HUES64 (cell line): ENCODE results near the gene SIGLEC1. TPM values are rescaled to one million over a fixed set of nuclear protein-coding genes. Genes with fewer than 3 reads are reported as not detected.

Experiments used
- H3K27ac ChIP-seq: 2 replicates; pipeline ENCODE4 v1.7.0; 2013; ENCODE audit warnings: low read depth, low read length, inconsistent platforms
- H3K27me3 ChIP-seq: 2 replicates; pipeline ENCODE4 v1.6.1; 2013; ENCODE audit warnings: mild to moderate bottlenecking, low read length; ENCODE audit not compliant: insufficient read depth
- H3K36me3 ChIP-seq: 2 replicates; pipeline ENCODE4 v1.6.1; 2013; ENCODE audit warnings: mild to moderate bottlenecking, low read length; ENCODE audit not compliant: insufficient read depth
- H3K4me1 ChIP-seq: 2 replicates; pipeline ENCODE4 v1.6.1; 2013; ENCODE audit warnings: mild to moderate bottlenecking, low read length, moderate library complexity; ENCODE audit not compliant: insufficient read depth
- H3K4me3 ChIP-seq: 2 replicates; pipeline ENCODE4 v1.5.1; 2013; ENCODE audit warnings: mild to moderate bottlenecking, low read length, moderate library complexity
- H3K9ac ChIP-seq: 2 replicates; pipeline ENCODE4 v1.6.1; 2013; ENCODE audit warnings: mild to moderate bottlenecking, low read depth, low read length
- H3K9me3 ChIP-seq: 2 replicates; pipeline ENCODE4 v1.6.1; 2013; ENCODE audit warnings: low read depth, low read length; ENCODE audit not compliant: insufficient read depth
- WGBS: fragments of 150-250, 120-280 bp; methylation state at CpG from one replicate; pipeline ENCODE4 v1.1.7; 2013; ENCODE audit warnings: missing lambda C conversion rate; 5-methylcytosine and 5-hydroxymethylcytosine counted together
- polyA plus RNA-seq, 2 experiments: library from polyadenylated mRNA; stranded (reverse); fragments of 50-300 nt; gene quantifications; one replicate each; pipeline ENCODE4 v1.2.3, GENCODE V29; 2013

The SIGLEC1 gene
- not detected for polyA plus RNA-seq (2013, experiment 1 of 2)
- not detected for polyA plus RNA-seq (2013, experiment 2 of 2)

- Histone ChIP-seq H3K4me3 (no peak within 1 kb of the TSS), H3K27me3 (no peaks in the 10 kb centered on the region), H3K27ac (no peak within 1 kb of the TSS), H3K4me1 (no peaks in the 10 kb centered on the region), H3K36me3 (no peaks in the 10 kb centered on the region), H3K9ac (no peak within 1 kb of the TSS), H3K9me3 (no peaks in the 10 kb centered on the region)
- WGBS: 93% methylated on average over 15 of the region's 15 CpGs
These were observed at the start of gene SIGLEC1 for GRCh38 chr20:3712279-3712873. Gene SIGLEC1, minus strand, starts transcription at chr20:3712600. Its CDS starts 5,472 bp downstream, at chr20:3707128.

- H3K36me3 ChIP-seq: peaks cover 31% of the 10 kb centered on the region
- H3K27me3 ChIP-seq: no peaks in the 10 kb centered on the region
- 83% methylated on average over 10 of the region's 10 CpGs for WGBS
- no peak overlapping the region for H3K4me3 ChIP-seq
- no peak overlapping the region; the same call in 1 of the 2 replicates for H3K9ac ChIP-seq
- no peaks in the 10 kb centered on the region for H3K4me1 ChIP-seq
- H3K27ac ChIP-seq: no peak overlapping the region
- H3K9me3 ChIP-seq: no peaks in the 10 kb centered on the region
These were observed 48.4 kb upstream of the SIGLEC1 start for GRCh38 chr20:3760655-3761348.

DNA sequence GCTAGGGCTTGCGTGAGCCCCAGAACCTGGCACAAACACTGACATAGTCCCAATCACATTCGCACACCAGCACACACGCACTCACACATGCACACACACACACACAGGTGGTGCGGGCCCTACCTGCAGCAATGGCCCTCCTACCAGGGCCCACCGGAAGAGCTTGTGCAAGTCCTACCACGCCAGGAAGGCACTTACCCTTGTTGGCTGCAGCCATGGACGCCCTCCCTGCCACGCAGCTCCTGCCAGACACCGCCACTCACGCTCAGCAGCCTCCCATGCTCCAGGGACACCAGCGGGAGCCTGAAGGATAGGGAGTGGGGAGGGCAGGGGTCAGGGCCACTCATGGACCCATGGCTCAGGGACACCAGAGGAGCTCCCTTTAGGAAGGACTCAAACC is 47.5 kb upstream of the SIGLEC1 start:
- Histone ChIP-seq H3K9ac (no peak overlapping the region), H3K27ac (no peak overlapping the region), H3K27me3 (no peaks in the 10 kb centered on the region), H3K4me1 (no peaks in the 10 kb centered on the region), H3K36me3 (peaks cover 34% of the 10 kb centered on the region), H3K9me3 (no peaks in the 10 kb centered on the region), H3K4me3 (no peak overlapping the region)
- WGBS: 94% methylated on average over 11 of the region's 11 CpGs

GRCh38 chr20:3759316-3759823 is 47.0 kb upstream of the SIGLEC1 start:
- Histone ChIP-seq H3K9me3 (no peaks in the 10 kb centered on the region), H3K4me1 (no peaks in the 10 kb centered on the region), H3K9ac (no peak overlapping the region), H3K4me3 (no peak overlapping the region), H3K36me3 (peaks cover 38% of the 10 kb centered on the region), H3K27ac (no peak overlapping the region), H3K27me3 (no peaks in the 10 kb centered on the region)
- WGBS: 87% methylated on average over 11 of the region's 11 CpGs

DNA sequence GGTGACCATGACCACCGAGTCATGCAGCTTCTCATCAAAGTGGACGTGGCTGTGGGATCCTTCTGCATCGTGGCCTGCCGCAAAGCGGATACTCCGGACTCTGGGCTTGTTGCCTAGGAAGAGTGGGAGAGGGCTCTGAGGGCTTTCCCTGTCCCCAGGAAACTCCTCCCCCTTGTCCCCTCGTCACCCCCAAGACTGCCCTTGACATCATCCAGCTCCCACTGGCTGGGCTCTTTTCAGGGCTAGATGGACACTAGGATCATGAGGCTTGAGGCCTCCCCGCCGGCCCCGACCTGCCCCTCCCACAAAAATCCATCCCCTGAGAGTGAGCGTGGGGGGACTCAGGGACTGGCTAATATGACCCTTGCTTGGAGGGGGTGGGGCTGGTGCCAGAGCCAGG is 46.2 kb upstream of the SIGLEC1 start:
- H3K27me3 ChIP-seq: no peaks in the 10 kb centered on the region
- 95% methylated on average over 11 of the region's 11 CpGs for WGBS
- peaks cover 38% of the 10 kb centered on the region for H3K36me3 ChIP-seq

GRCh38 chr20:3757268-3757667 is 44.9 kb upstream of the SIGLEC1 start:
- no peak overlapping the region for H3K27ac ChIP-seq
- no peaks in the 10 kb centered on the region for H3K9me3 ChIP-seq
- H3K4me1 ChIP-seq: 0 out of 2 replicates have a peak, but pooled peaks cover 6% of the 10 kb centered on the region
- peaks cover 38% of the 10 kb centered on the region for H3K36me3 ChIP-seq
- no peak overlapping the region for H3K9ac ChIP-seq
- WGBS: 90% methylated on average over 1 of the region's 2 CpGs
- H3K4me3 ChIP-seq: no peak overlapping the region
- H3K27me3 ChIP-seq: peaks cover 7% of the 10 kb centered on the region

More for the DNA sequence above, 46.2 kb upstream of the SIGLEC1 start:
- no peaks in the 10 kb centered on the region for H3K4me1 ChIP-seq
- no peak overlapping the region for H3K27ac ChIP-seq
- no peak overlapping the region for H3K9ac ChIP-seq
- no peaks in the 10 kb centered on the region for H3K9me3 ChIP-seq
- no peak overlapping the region for H3K4me3 ChIP-seq

- H3K36me3 ChIP-seq: peaks cover 33% of the 10 kb centered on the region
- no peak overlapping the region for H3K27ac ChIP-seq
- H3K9ac ChIP-seq: no peak overlapping the region
- H3K27me3 ChIP-seq: peaks cover 20% of the 10 kb centered on the region
- no peaks in the 10 kb centered on the region for H3K9me3 ChIP-seq
- WGBS: 91% methylated on average over 5 of the region's 5 CpGs
- H3K4me1 ChIP-seq: 0 out of 2 replicates have a peak, but pooled peaks cover 7% of the 10 kb centered on the region
- H3K4me3 ChIP-seq: no peak overlapping the region
These were observed 43.5 kb upstream of the SIGLEC1 start for GRCh38 chr20:3755814-3756480.

- Histone ChIP-seq H3K36me3 (peaks cover 33% of the 10 kb centered on the region), H3K9me3 (no peaks in the 10 kb centered on the region), H3K4me1 (0 out of 2 replicates have a peak, but pooled peaks cover 7% of the 10 kb centered on the region), H3K27me3 (peaks cover 27% of the 10 kb centered on the region), H3K9ac (no peak overlapping the region), H3K27ac (no peak overlapping the region), H3K4me3 (no peak overlapping the region)
- WGBS: 94% methylated on average over 7 of the region's 7 CpGs
These were observed 42.9 kb upstream of the SIGLEC1 start for GRCh38 chr20:3755269-3755668.

- 0 out of 2 replicates have a peak, but pooled peaks cover 7% of the 10 kb centered on the region for H3K4me1 ChIP-seq
- H3K36me3 ChIP-seq: peaks cover 33% of the 10 kb centered on the region
- no peaks in the 10 kb centered on the region for H3K9me3 ChIP-seq
- H3K27ac ChIP-seq: no peak overlapping the region
- no peak overlapping the region for H3K9ac ChIP-seq
- H3K4me3 ChIP-seq: no peak overlapping the region
- H3K27me3 ChIP-seq: peaks cover 37% of the 10 kb centered on the region
- WGBS: 96% methylated on average over 16 of the region's 16 CpGs
These were observed 41.9 kb upstream of the SIGLEC1 start for GRCh38 chr20:3754276-3754630.

DNA sequence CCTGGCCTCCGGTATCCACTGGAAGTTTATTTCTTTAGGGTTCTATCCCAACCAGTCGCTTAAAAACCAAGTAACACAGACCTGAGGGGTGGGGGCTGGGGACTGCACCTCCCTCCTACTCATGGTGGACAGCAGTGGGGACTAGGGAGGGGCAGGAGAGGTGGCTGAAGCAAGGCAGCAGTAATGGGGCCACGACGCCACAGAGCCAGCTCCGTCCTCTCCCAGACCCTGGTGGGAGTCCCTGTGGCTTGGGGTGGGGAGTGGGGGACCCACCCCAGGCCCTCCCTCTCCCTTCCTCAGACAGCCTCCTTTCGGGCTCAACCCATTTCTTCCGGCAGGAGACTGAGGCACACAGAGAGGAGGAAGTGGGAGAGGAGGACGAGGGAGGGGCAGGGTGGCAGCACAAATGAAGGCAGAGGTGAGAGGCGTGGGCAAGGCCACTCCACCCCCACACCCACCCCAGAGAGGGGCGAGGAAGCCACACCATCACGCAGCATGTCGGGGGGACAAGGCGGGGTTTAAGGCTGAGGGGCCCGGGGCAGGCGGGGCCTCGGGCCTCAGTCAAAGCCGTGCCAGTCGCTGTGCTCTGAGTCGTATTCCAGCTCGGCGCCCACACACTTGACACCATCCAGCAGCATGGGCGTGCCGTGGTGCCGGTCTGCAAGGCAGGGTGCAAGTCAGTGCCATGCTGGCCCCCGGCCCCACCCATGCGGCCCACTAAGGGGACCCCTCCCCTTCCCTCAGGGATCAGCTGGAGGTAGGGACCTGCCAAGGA is 41.3 kb upstream of the SIGLEC1 start:
- H3K36me3 ChIP-seq: peaks cover 33% of the 10 kb centered on the region
- H3K4me3 ChIP-seq: no peak overlapping the region
- WGBS: 93% methylated on average over 21 of the region's 26 CpGs
- no peaks in the 10 kb centered on the region for H3K9me3 ChIP-seq
- 0 out of 2 replicates have a peak, but pooled peaks cover 7% of the 10 kb centered on the region for H3K4me1 ChIP-seq
- no peak overlapping the region for H3K9ac ChIP-seq
- H3K27ac ChIP-seq: no peak overlapping the region
- H3K27me3 ChIP-seq: peaks cover 43% of the 10 kb centered on the region
